IMR-90 (cell line): ENCODE measurements around the gene NDUFB5. TPM values are rescaled to one million over a fixed set of nuclear protein-coding genes. Genes with fewer than 3 reads are reported as not detected.

Experiments
- ATAC-seq: fragments of 200-7000 bp; cut with Tn5 transposase; 2 replicates; pipeline ENCODE4 v1.9.1; 2020; ENCODE audit warnings: low read depth, mild to moderate bottlenecking, moderate library complexity
- Bru-seq: library from RNA; stranded (reverse); fragments of 400-500 nt; gene quantifications from one replicate; lab custom pipeline; 2021; lab: Mats Ljungman, UMichigan
- BruChase-seq, 2 experiments: library from RNA; stranded (reverse); fragments of 400-500 nt; gene quantifications; one replicate each; lab custom pipeline; 2021; lab: Mats Ljungman, UMichigan
- BruUV-seq: library from RNA; stranded (reverse); fragments of 400-500 nt; replicated peaks from 2 replicates; lab custom pipeline; 2021; lab: Mats Ljungman, UMichigan
- CTCF ChIA-PET: fragments of 300-600 bp; formaldehyde crosslinking; extraction: SDS; loops from one replicate; lab custom pipeline; 2021; ENCODE audit warnings: antibody characterized with exemption; lab: Yijun Ruan, JAX
- POLR2A ChIA-PET: fragments of 300-600 bp; sonication (Branson Sonifier 250); formaldehyde crosslinking; loops from one replicate; lab custom pipeline; 2022; ENCODE audit warnings: antibody characterized with exemption; ENCODE audit not compliant: unreplicated experiment; lab: Charles Lee
- DNase-seq: peaks from one replicate; pipeline ENCODE4 v3.0.0; 2013
- H2AFZ ChIP-seq: replicated peaks from 2 replicates; pipeline ENCODE3; 2013; ENCODE audit warnings: low read length, mild to moderate bottlenecking; ENCODE audit not compliant: poor library complexity
- H2AK5ac ChIP-seq: 2 replicates; pipeline ENCODE4 v1.6.1; 2013; ENCODE audit warnings: low read depth, low read length, inconsistent platforms
- H2AK9ac ChIP-seq: replicated peaks from 2 replicates; pipeline ENCODE3; 2013; ENCODE audit warnings: mild to moderate bottlenecking, low read depth, low read length, moderate library complexity; ENCODE audit not compliant: poor library complexity
- H2BK120ac ChIP-seq: 2 replicates; pipeline ENCODE4 v1.6.1; 2013; ENCODE audit warnings: low read depth, low read length, inconsistent platforms
- H2BK15ac ChIP-seq: 3 replicates; pipeline ENCODE4 v1.6.1; 2013; ENCODE audit warnings: low read depth, low read length, inconsistent platforms
- H2BK20ac ChIP-seq: 2 replicates; pipeline ENCODE4 v1.6.1; 2013; ENCODE audit warnings: low read depth, mild to moderate bottlenecking, inconsistent platforms, low read length, moderate library complexity
- H2BK5ac ChIP-seq: 2 replicates; pipeline ENCODE4 v1.6.1; 2013; ENCODE audit warnings: mild to moderate bottlenecking, low read depth, low read length, inconsistent platforms; ENCODE audit not compliant: poor library complexity, severe bottlenecking
- H3K14ac ChIP-seq: replicated peaks from 2 replicates; pipeline ENCODE4 v1.6.1; 2013; ENCODE audit warnings: low read depth, low read length, inconsistent platforms
- H3K18ac ChIP-seq: 2 replicates; pipeline ENCODE4 v1.6.1; 2013; ENCODE audit warnings: low read depth, low read length, control low read depth
- H3K23ac ChIP-seq: 2 replicates; pipeline ENCODE4 v1.6.1; 2013; ENCODE audit warnings: low read depth, low read length, inconsistent platforms
- H3K27ac ChIP-seq: 2 replicates; pipeline ENCODE4 v1.5.1; 2013; ENCODE audit warnings: mild to moderate bottlenecking, control low read depth, low read length; ENCODE audit not compliant: insufficient read depth
- H3K27me3 ChIP-seq: 2 replicates; pipeline ENCODE4 v1.6.1; 2013; ENCODE audit warnings: low read length; ENCODE audit not compliant: control insufficient read depth, insufficient read depth
- H3K36me3 ChIP-seq: 2 replicates; pipeline ENCODE4 v1.6.1; 2013; ENCODE audit warnings: low read length, mixed read lengths; ENCODE audit not compliant: control insufficient read depth, insufficient read depth
- H3K4ac ChIP-seq: 2 replicates; pipeline ENCODE4 v1.6.1; 2013; ENCODE audit warnings: low read depth, low read length, inconsistent platforms
- H3K4me1 ChIP-seq: 2 replicates; pipeline ENCODE4 v1.6.1; 2013; ENCODE audit warnings: low read length, mixed read lengths; ENCODE audit not compliant: control insufficient read depth, insufficient read depth
- H3K4me2 ChIP-seq: 2 replicates; pipeline ENCODE4 v1.6.1; 2013; ENCODE audit warnings: low read depth, mild to moderate bottlenecking, control low read depth, low read length, moderate library complexity
- H3K4me3 ChIP-seq: 2 replicates; pipeline ENCODE4 v1.5.1; 2013; ENCODE audit warnings: low read depth, mild to moderate bottlenecking, control low read depth, low read length, moderate library complexity; ENCODE audit not compliant: insufficient read depth
- H3K56ac ChIP-seq: 2 replicates; pipeline ENCODE4 v1.6.1; 2013; ENCODE audit warnings: low read length, inconsistent platforms; ENCODE audit not compliant: insufficient read depth; ENCODE audit errors: extremely low read depth
- H3K79me1 ChIP-seq, 2 experiments: 2 replicates each; pipeline ENCODE4 v1.6.1; 2013; ENCODE audit warnings: low read length in 2 of 2, inconsistent platforms in 1 of 2, low read depth in 1 of 2
- H3K9ac ChIP-seq: 2 replicates; pipeline ENCODE4 v1.6.1; 2013; ENCODE audit warnings: low read depth, low read length, control low read depth
- H3K9me1 ChIP-seq: 2 replicates; pipeline ENCODE4 v1.6.1; 2013; ENCODE audit warnings: low read length, inconsistent platforms; ENCODE audit not compliant: insufficient read depth
- H3K9me3 ChIP-seq: 2 replicates; pipeline ENCODE4 v1.6.1; 2013; ENCODE audit warnings: low read length; ENCODE audit not compliant: control insufficient read depth, insufficient read depth
- H4K20me1 ChIP-seq: 2 replicates; pipeline ENCODE4 v1.6.1; 2013; ENCODE audit warnings: low read length, inconsistent platforms; ENCODE audit not compliant: insufficient read depth
- H4K5ac ChIP-seq: 2 replicates; pipeline ENCODE4 v1.6.1; 2013; ENCODE audit warnings: mild to moderate bottlenecking, low read depth, low read length, control low read depth
- H4K8ac ChIP-seq, 2 experiments: 2 replicates each; pipeline ENCODE4 v1.6.1; 2013; ENCODE audit warnings: low read depth in 2 of 2, low read length in 2 of 2, control low read depth in 1 of 2, inconsistent platforms in 1 of 2
- H4K91ac ChIP-seq: 2 replicates; pipeline ENCODE4 v1.6.1; 2013; ENCODE audit warnings: low read depth, low read length, inconsistent platforms; ENCODE audit not compliant: insufficient read depth
- BHLHE40 ChIP-seq: fragments of 150-350 bp; IDR thresholded peaks from 2 replicates; pipeline ENCODE4 v1.6.1; 2016; ENCODE audit warnings: mild to moderate bottlenecking, low read depth, low read length
- CEBPB ChIP-seq: IDR thresholded peaks from 2 replicates; pipeline ENCODE4 v1.6.1; 2012; ENCODE audit warnings: low read depth, low read length, improper control_type of control experiment
- CHD1 ChIP-seq: IDR thresholded peaks from 2 replicates; pipeline ENCODE4 v1.6.1; 2012; ENCODE audit warnings: low read depth, low read length, improper control_type of control experiment
- FOS ChIP-seq: fragments of 150-350 bp; IDR thresholded peaks from 2 replicates; pipeline ENCODE4 v1.6.1; 2016; ENCODE audit warnings: low read depth, low read length
- MAFK ChIP-seq: IDR thresholded peaks from 2 replicates; pipeline ENCODE4 v1.6.1; 2012; ENCODE audit warnings: low read depth, low read length, improper control_type of control experiment
- MAZ ChIP-seq: IDR thresholded peaks from 2 replicates; pipeline ENCODE4 v1.6.1; 2012; ENCODE audit warnings: low read depth, mild to moderate bottlenecking, low read length, improper control_type of control experiment, moderate library complexity, borderline replicate concordance
- MXI1 ChIP-seq: IDR thresholded peaks from 2 replicates; pipeline ENCODE4 v1.6.1; 2012; ENCODE audit warnings: low read depth, mild to moderate bottlenecking, low read length, moderate library complexity, borderline replicate concordance
- NFE2L2 ChIP-seq: fragments of 150-350 bp; IDR thresholded peaks from 2 replicates; pipeline ENCODE4 v1.6.1; 2016; ENCODE audit warnings: low read depth, mild to moderate bottlenecking, low read length
- RAD21 ChIP-seq: IDR thresholded peaks from 2 replicates; pipeline ENCODE4 v1.6.1; 2012; ENCODE audit warnings: low read length, improper control_type of control experiment
- RCOR1 ChIP-seq: IDR thresholded peaks from 2 replicates; pipeline ENCODE4 v1.6.1; 2012; ENCODE audit warnings: mild to moderate bottlenecking, low read length, improper control_type of control experiment; ENCODE audit not compliant: insufficient replicate concordance
- SMC3 ChIP-seq: fragments of 150-350 bp; IDR thresholded peaks from 2 replicates; pipeline ENCODE4 v1.6.1; 2016; ENCODE audit warnings: low read depth, mild to moderate bottlenecking, antibody characterized with exemption, low read length, moderate library complexity
- USF2 ChIP-seq: fragments of 150-350 bp; IDR thresholded peaks from 2 replicates; pipeline ENCODE4 v1.6.1; 2017; ENCODE audit warnings: mild to moderate bottlenecking, antibody characterized with exemption, low read length, low read depth
- WGBS, 2 experiments: methylation state at CpG; one replicate each; pipeline versions ENCODE4 v1.1.5 to v1.1.7; 2013; ENCODE audit warnings: missing lambda C conversion rate in 2 of 2; ENCODE audit not compliant: insufficient read length in 1 of 2; ENCODE audit errors: extremely low coverage in 2 of 2; 5-methylcytosine and 5-hydroxymethylcytosine counted together
- dilution Hi-C: fragments of 300-500 bp; cut with HindIII; formaldehyde crosslinking; loops from one replicate; pipeline ENCODE4 v1.14.3; 2018; ENCODE audit warnings: low sequenced_read_pairs; ENCODE audit not compliant: unreplicated experiment
- in situ Hi-C: fragments of 300-500 bp; cut with MboI; formaldehyde crosslinking; loops from 3 replicates; pipeline ENCODE4 v1.14.3; 2019; ENCODE audit warnings: low sequenced_read_pairs, inconsistent platforms, mixed read lengths
- intact Hi-C: fragments of 100-400 bp; cut with micrococcal nuclease; formaldehyde crosslinking; loops from 2 replicates; pipeline ENCODE4 v1.10.0; 2022
- long read RNA-seq: library from polyadenylated mRNA; unstranded; transcript quantifications from one replicate; pipeline ENCODE4 v2.0.0, GENCODE V29; 2021; ENCODE audit not compliant: unreplicated experiment
- polyA plus RNA-seq, 3 experiments: library from polyadenylated mRNA; depleted of rRNA; stranded (reverse); fragments of >200 nt; gene quantifications; 2 replicates each; pipeline ENCODE4 v1.2.3, GENCODE V29; 2012; ENCODE audit warnings: low replicate concordance in 1 of 3
- total RNA-seq: library from RNA; depleted of rRNA; stranded (reverse); fragments of >200 nt; gene quantifications from 2 replicates; pipeline ENCODE4 v1.2.3, GENCODE V29; 2012; rRNA removed
- TF ChIP-seq, protein P1 (sequence below): fragments of 150-350 bp; IDR thresholded peaks from 2 replicates; pipeline ENCODE4 v1.6.1; 2016; ENCODE audit warnings: low read depth, mild to moderate bottlenecking, low read length, moderate library complexity, borderline replicate concordance

NDUFB5 gene
- total RNA-seq, result 17.2 and 40.0 TPM in 2 replicates
- polyA plus RNA-seq (2012; rRNA removed), result 22.6 and 29.3 TPM in 2 replicates
- polyA plus RNA-seq (2012; cell fraction: cytosol; rRNA removed), result 5.9 and 9.1 TPM in 2 replicates
- 2.1 and 18.2 TPM in 2 replicates for polyA plus RNA-seq (2012; cell fraction: nucleus; rRNA removed; ENCODE audit: low replicate concordance)
- percentile 61 among the genes with signal in this experiment for Bru-seq, nascent RNA
- percentile 80 among the genes with signal in this experiment for BruChase-seq, experiment 1, labeled RNA remaining after a 6-hour chase
- BruChase-seq, experiment 2, labeled RNA remaining after a 2-hour chase, result percentile 76 among the genes with signal in this experiment
- long read RNA-seq, full-length matches to known transcripts, result 35 of 37 reads
- long read RNA-seq, partial matches to known transcripts, result 0 of 37 reads
- long read RNA-seq, other reads (novel, unspliced or antisense), result 2 of 37 reads

DNA sequence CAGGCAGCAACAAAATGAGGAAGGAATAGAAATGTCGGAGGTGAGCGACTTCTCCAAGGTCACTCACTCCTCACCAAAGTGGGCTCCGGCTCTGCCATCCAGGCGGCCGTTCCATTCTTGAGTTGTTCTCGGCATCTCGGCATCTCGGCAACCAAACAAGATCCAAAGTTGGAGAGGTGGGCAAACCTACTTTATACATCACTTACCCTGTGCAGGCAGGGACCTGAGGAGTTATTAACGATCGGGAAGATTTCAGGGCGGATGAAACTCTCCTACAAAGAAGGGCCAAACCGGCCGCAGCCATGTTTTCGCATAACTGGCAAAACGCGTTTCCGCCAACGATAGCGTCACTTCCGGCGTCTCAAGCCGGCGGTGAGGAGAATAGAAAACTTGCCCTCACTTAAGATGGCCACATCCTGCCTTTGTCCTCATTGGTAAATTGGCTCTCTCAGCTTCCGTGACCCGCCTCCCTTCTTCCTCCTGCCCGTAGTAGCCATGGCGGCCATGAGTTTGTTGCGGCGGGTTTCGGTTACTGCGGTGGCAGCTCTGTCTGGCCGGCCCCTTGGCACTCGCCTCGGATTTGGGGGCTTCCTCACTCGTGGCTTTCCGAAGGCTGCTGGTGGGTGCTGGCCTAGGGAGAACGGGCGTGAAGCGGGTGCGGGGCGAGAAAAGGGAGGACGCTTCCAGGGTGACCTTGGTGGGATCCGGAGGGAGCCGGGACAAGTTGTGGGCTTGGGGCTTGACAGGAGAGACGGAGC, at the start of gene NDUFB5, which contains the start of gene MRPL47:
NDUFB5 (plus strand) TSS at position 474 of the 758 bp plus-strand sequence; CDS start at position 496, 22 bp downstream.
MRPL47 (minus strand) TSS at position 318 of the 758 bp plus-strand sequence; CDS start at position 304, 14 bp downstream.
- DNase-seq (peak; percentile 97), ATAC-seq (peak; percentile 100)
- H2AK5ac ChIP-seq, result peak within 1 kb of the TSS; percentile 59
- H3K9ac ChIP-seq, result peak within 1 kb of the TSS; percentile 95
- ChIA-PET CTCF (interaction anchor here (0.6 kb wide), 1 partner anchor 1352 kb away, joined by 3 read pairs; no protein-coding TSS in a partner anchor), POLR2A (interaction anchor here (0.6 to 0.9 kb wide), 2 partner anchors 16 to 45 kb away, joined by 3 read pairs; no protein-coding TSS in a partner anchor)
- H2BK20ac ChIP-seq, result no peak within 1 kb of the TSS
- peak within 1 kb of the TSS; percentile 99 for H3K4me2 ChIP-seq
- H3K4me1 ChIP-seq, result no peaks in the 10 kb centered on the region; the same call in 1 of the 2 replicates
- no TSS peak for BruUV-seq
- in situ Hi-C loops (no loop called here), dilution Hi-C loops (no loop called here), intact Hi-C loops (loop anchor here (1.0 kb wide), 1 partner anchor 109 kb away; no protein-coding TSS in a partner anchor)
- H4K91ac ChIP-seq, result peak within 1 kb of the TSS; percentile 92
- no peak within 1 kb of the TSS; the same call in 2 of the 3 replicates for H2BK15ac ChIP-seq
- H3K23ac ChIP-seq, result peak within 1 kb of the TSS; percentile 98
- H3K36me3 ChIP-seq, result peaks cover 14% of the 10 kb centered on the region
- peak within 1 kb of the TSS; percentile 71 for H2BK120ac ChIP-seq
- H4K8ac ChIP-seq, result peak within 1 kb of the TSS; percentile 70 to 99
- H3K27ac ChIP-seq, result peak within 1 kb of the TSS; percentile 92
- H3K27me3 ChIP-seq, result no peaks in the 10 kb centered on the region
- no peaks in the 10 kb centered on the region for H3K9me3 ChIP-seq
- peaks cover 3% of the 10 kb centered on the region; the same call in 1 of the 2 replicates for H3K9me1 ChIP-seq
- H3K18ac ChIP-seq, result peak within 1 kb of the TSS; percentile 56
- no peaks in the 10 kb centered on the region for H4K20me1 ChIP-seq
- H3K4me3 ChIP-seq, result peak within 1 kb of the TSS; percentile 85
- peaks cover 15 to 20% of the 10 kb centered on the region in 2 experiments for H3K79me1 ChIP-seq
- peak within 1 kb of the TSS; percentile 89 for H2AK9ac ChIP-seq
- no CpG with 5 or more reads among the region's 45 CpGs for WGBS, 2 experiments
- H2AFZ ChIP-seq, result peak within 1 kb of the TSS; percentile 97
- H3K56ac ChIP-seq, result peak within 1 kb of the TSS; percentile 95
- H3K4ac ChIP-seq, result peak within 1 kb of the TSS; percentile 95
- H2BK5ac ChIP-seq, result peak within 1 kb of the TSS; percentile 84
- H4K5ac ChIP-seq, result peak within 1 kb of the TSS; percentile 84
- H3K14ac ChIP-seq, result peak within 1 kb of the TSS; percentile 96
- no peak for TF ChIP-seq RAD21
- TF ChIP-seq MAZ, result no peak
- TF ChIP-seq NFE2L2, result no peak
- TF ChIP-seq CHD1, result peak; percentile 96
- no peak for TF ChIP-seq CEBPB
- peak; percentile 54; the same call in 1 of the 2 replicates for TF ChIP-seq MXI1
- no peak for TF ChIP-seq FOS
- TF ChIP-seq USF2, result no peak; the same call in 1 of the 2 replicates
- no peak for TF ChIP-seq BHLHE40
- no peak for TF ChIP-seq SMC3
- TF ChIP-seq RCOR1, result no peak
- peak; percentile 56; the same call in 1 of the 2 replicates for TF ChIP-seq MAFK
- TF ChIP-seq, protein P1, sequence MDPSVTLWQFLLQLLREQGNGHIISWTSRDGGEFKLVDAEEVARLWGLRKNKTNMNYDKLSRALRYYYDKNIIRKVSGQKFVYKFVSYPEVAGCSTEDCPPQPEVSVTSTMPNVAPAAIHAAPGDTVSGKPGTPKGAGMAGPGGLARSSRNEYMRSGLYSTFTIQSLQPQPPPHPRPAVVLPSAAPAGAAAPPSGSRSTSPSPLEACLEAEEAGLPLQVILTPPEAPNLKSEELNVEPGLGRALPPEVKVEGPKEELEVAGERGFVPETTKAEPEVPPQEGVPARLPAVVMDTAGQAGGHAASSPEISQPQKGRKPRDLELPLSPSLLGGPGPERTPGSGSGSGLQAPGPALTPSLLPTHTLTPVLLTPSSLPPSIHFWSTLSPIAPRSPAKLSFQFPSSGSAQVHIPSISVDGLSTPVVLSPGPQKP, result no peak
